Esophagus squamous epithelium (tissue), 4 donors: ENCODE data around the gene KCNG4.
"Not testable (repeated sequence)": the region's sequence is repeated elsewhere in the genome, so short reads cannot be mapped to it uniquely, and the experiment has no call there.

Experiments
- POLR2A ChIP-seq, 4 donors: fragments of 450-650 bp; IDR thresholded peaks; one replicate each; pipeline ENCODE4 v1.6.1; 2017; ENCODE audit warnings: antibody characterized with exemption in 4 of 4, mild to moderate bottlenecking in 4 of 4, moderate library complexity in 3 of 4
- TF ChIP-seq, protein P1 (sequence below), 6 experiments: fragments of 450-650 bp in 4 of 6; fragments of 200-600 bp in 2 of 6; sonication (generic) in 2 of 6; IDR thresholded peaks; one replicate each; pipeline ENCODE4 v1.5.1; 2016 to 2019; ENCODE audit warnings: antibody characterized with exemption in 6 of 6, mild to moderate bottlenecking in 4 of 6, moderate library complexity in 4 of 6

DNA sequence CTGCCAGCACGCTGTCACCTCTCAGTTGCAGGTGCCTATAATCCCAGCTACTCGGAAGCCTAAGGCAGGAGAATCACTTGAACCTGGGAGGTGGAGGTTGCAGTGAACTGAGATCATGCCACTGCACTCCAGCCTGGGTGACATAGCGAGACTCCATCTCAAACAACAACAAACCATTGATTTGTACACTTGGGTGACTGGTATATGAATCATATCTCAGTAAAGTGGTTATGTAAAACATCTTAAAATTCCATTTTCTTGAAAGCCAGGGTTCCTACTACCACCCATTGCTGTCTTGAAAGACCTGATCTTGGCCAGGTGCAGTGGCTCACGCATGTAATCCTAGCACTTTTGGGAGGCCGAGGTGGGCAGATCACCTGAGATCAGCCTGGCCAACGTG lies 34.7 kb downstream of the KCNG4 start:
- TF ChIP-seq, protein P1, sequence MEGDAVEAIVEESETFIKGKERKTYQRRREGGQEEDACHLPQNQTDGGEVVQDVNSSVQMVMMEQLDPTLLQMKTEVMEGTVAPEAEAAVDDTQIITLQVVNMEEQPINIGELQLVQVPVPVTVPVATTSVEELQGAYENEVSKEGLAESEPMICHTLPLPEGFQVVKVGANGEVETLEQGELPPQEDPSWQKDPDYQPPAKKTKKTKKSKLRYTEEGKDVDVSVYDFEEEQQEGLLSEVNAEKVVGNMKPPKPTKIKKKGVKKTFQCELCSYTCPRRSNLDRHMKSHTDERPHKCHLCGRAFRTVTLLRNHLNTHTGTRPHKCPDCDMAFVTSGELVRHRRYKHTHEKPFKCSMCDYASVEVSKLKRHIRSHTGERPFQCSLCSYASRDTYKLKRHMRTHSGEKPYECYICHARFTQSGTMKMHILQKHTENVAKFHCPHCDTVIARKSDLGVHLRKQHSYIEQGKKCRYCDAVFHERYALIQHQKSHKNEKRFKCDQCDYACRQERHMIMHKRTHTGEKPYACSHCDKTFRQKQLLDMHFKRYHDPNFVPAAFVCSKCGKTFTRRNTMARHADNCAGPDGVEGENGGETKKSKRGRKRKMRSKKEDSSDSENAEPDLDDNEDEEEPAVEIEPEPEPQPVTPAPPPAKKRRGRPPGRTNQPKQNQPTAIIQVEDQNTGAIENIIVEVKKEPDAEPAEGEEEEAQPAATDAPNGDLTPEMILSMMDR (IDR thresholded peaks at IDR 0.05): not testable (repeated sequence)
- not testable (repeated sequence) for TF ChIP-seq POLR2A (IDR thresholded peaks at IDR 0.05)
